Measurements from ENCODE around the gene PTPRS.
"Not testable (repeated sequence)": the region's sequence is repeated elsewhere in the genome, so short reads cannot be mapped to it uniquely, and the experiment has no call there.

The PTPRS gene

GRCh38 chr19:5340637-5341447 lies at the start of gene PTPRS:
PTPRS (minus strand) TSS chr19:5340812; CDS start chr19:5286140, 54,672 bp downstream.
- peak; percentile 84 to 86 for DNase-seq

GRCh38 chr19:5389353-5389752 lies 48.7 kb upstream of the PTPRS start:
- no peak for DNase-seq

- DNase-seq, result no peak
These were observed 46.9 kb upstream of the PTPRS start for GRCh38 chr19:5387472-5387871.

- DNase-seq, result no peak
These were observed 46.2 kb upstream of the PTPRS start for GRCh38 chr19:5386841-5387240.

- DNase-seq, result not testable (repeated sequence)
These were observed 40.6 kb upstream of the PTPRS start for GRCh38 chr19:5381197-5381596.

GRCh38 chr19:5380215-5380919 lies 39.8 kb upstream of the PTPRS start:
- DNase-seq, result no peak

- DNase-seq, result no peak
These were observed 36.3 kb upstream of the PTPRS start for GRCh38 chr19:5376928-5377327.

- DNase-seq, result no peak
These were observed 32.1 kb upstream of the PTPRS start for GRCh38 chr19:5372572-5373200.

GRCh38 chr19:5369962-5370367 lies 29.4 kb upstream of the PTPRS start:
- DNase-seq, result peak; percentile 19 to 28

GRCh38 chr19:5369304-5369703 lies 28.7 kb upstream of the PTPRS start:
- DNase-seq, result no peak

GRCh38 chr19:5367530-5368133 lies 27.0 kb upstream of the PTPRS start:
- no peak for DNase-seq

- no peak for DNase-seq
These were observed 25.3 kb upstream of the PTPRS start for GRCh38 chr19:5365905-5366304.

- peak in 1 of 2 experiments; percentile 16 for DNase-seq
These were observed 24.1 kb upstream of the PTPRS start for GRCh38 chr19:5364674-5365073.

GRCh38 chr19:5361839-5362238 lies 21.2 kb upstream of the PTPRS start:
- not testable (repeated sequence) for DNase-seq

GRCh38 chr19:5361407-5361806 lies 20.8 kb upstream of the PTPRS start:
- DNase-seq, result no peak

GRCh38 chr19:5360003-5360780 lies 19.6 kb upstream of the PTPRS start:
- no peak for DNase-seq

GRCh38 chr19:5358173-5358800 lies 17.7 kb upstream of the PTPRS start:
- DNase-seq, result no peak

GRCh38 chr19:5357584-5357983 lies 17.0 kb upstream of the PTPRS start:
- no peak for DNase-seq

GRCh38 chr19:5356918-5357317 lies 16.3 kb upstream of the PTPRS start:
- no peak for DNase-seq

- DNase-seq, result no peak
These were observed 15.8 kb upstream of the PTPRS start for GRCh38 chr19:5356428-5356827.

- no peak for DNase-seq
These were observed 15.1 kb upstream of the PTPRS start for GRCh38 chr19:5355693-5356092.

- DNase-seq, result no peak
These were observed 14.5 kb upstream of the PTPRS start for GRCh38 chr19:5355076-5355475.
